GM23248 (cell line): ENCODE results near the gene COL9A1. TPM values are rescaled to one million over a fixed set of nuclear protein-coding genes. Genes with fewer than 3 reads are reported as not detected.
A peak's percentile ranks its signal among the peaks of the same experiment; 100 is the strongest.

Experiments used
- DNase-seq: peaks from one replicate; pipeline ENCODE4 v3.0.0-alpha.2; 2015
- H2AFZ ChIP-seq: fragments of 200-600 bp; sonication (generic); 2 replicates; pipeline ENCODE4 v1.6.1; 2016; ENCODE audit warnings: antibody characterized with exemption
- H3F3A ChIP-seq: fragments of 200-600 bp; sonication (generic); 2 replicates; pipeline ENCODE4 v1.6.1; 2016; ENCODE audit warnings: mild to moderate bottlenecking, antibody characterized with exemption, mixed run types; ENCODE audit not compliant: insufficient read depth
- H3K27ac ChIP-seq: fragments of 200-600 bp; sonication (generic); 2 replicates; pipeline ENCODE4 v1.5.1; 2016; ENCODE audit warnings: mild to moderate bottlenecking
- H3K27me3 ChIP-seq: fragments of 200-600 bp; sonication (generic); replicated peaks from 2 replicates; pipeline ENCODE4 v1.6.1; 2016; ENCODE audit warnings: mild to moderate bottlenecking; ENCODE audit not compliant: insufficient read depth
- H3K36me3 ChIP-seq: fragments of 200-600 bp; sonication (generic); 2 replicates; pipeline ENCODE4 v1.6.1; 2016; ENCODE audit warnings: low read depth, mild to moderate bottlenecking
- H3K4me1 ChIP-seq: fragments of 200-600 bp; sonication (generic); 2 replicates; pipeline ENCODE4 v1.6.1; 2016; ENCODE audit warnings: mild to moderate bottlenecking; ENCODE audit not compliant: insufficient read depth
- H3K4me2 ChIP-seq: fragments of 200-600 bp; sonication (generic); one replicate; pipeline ENCODE4 v1.6.1; 2016; ENCODE audit warnings: mild to moderate bottlenecking; ENCODE audit not compliant: unreplicated experiment
- H3K4me3 ChIP-seq: fragments of 200-600 bp; sonication (generic); 2 replicates; pipeline ENCODE4 v1.5.1; 2016; ENCODE audit warnings: mild to moderate bottlenecking
- H3K79me2 ChIP-seq: fragments of 200-600 bp; sonication (generic); 2 replicates; pipeline ENCODE4 v1.6.1; 2016; ENCODE audit warnings: mild to moderate bottlenecking; ENCODE audit not compliant: insufficient read depth
- H3K9ac ChIP-seq: fragments of 200-600 bp; sonication (generic); 2 replicates; pipeline ENCODE4 v1.6.1; 2016; ENCODE audit warnings: mild to moderate bottlenecking
- H3K9me2 ChIP-seq: fragments of 200-600 bp; sonication (generic); 2 replicates; pipeline ENCODE4 v1.6.1; 2016; ENCODE audit warnings: mixed run types, mild to moderate bottlenecking, moderate library complexity; ENCODE audit not compliant: insufficient read depth
- H3K9me3 ChIP-seq: fragments of 200-600 bp; sonication (generic); one replicate; pipeline ENCODE4 v1.6.1; 2017; ENCODE audit warnings: low read depth
- H4K20me1 ChIP-seq: fragments of 200-600 bp; sonication (generic); 2 replicates; pipeline ENCODE4 v1.6.0; 2016; ENCODE audit not compliant: insufficient read depth
- EZH2 ChIP-seq: fragments of 200-600 bp; sonication (generic); IDR thresholded peaks from 2 replicates; pipeline ENCODE4 v1.6.1; 2018; ENCODE audit warnings: antibody characterized with exemption, mild to moderate bottlenecking; ENCODE audit not compliant: insufficient read depth, poor library complexity, severe bottlenecking
- EZH2phosphoT487 ChIP-seq: fragments of 200-600 bp; sonication (generic); IDR thresholded peaks from 2 replicates; pipeline ENCODE4 v1.6.1; 2018; ENCODE audit warnings: antibody characterized with exemption, moderate library complexity, mild to moderate bottlenecking, low read depth; ENCODE audit not compliant: insufficient read depth
- WGBS, 2 experiments: methylation state at CpG; one replicate each; pipeline ENCODE4 v1.1.6; 2015 to 2017; ENCODE audit warnings: low lambda C conversion rate in 2 of 2, low coverage in 1 of 2; ENCODE audit errors: missing lambda C conversion rate in 2 of 2; 5-methylcytosine and 5-hydroxymethylcytosine counted together
- in situ Hi-C: fragments of 300-500 bp; cut with MboI; formaldehyde crosslinking; loops from 2 replicates; pipeline ENCODE4 v1.15.0; 2020
- polyA plus RNA-seq: library from polyadenylated mRNA; unstranded; fragments of >200 nt; fragmentation: Nextera tagmentation; extraction: Ambion mirVana; gene quantifications from 2 replicates; pipeline ENCODE4 v1.2.1, GENCODE V29; 2016
- total RNA-seq: library from RNA; depleted of rRNA; stranded (reverse); fragments of >200 nt; shearing (Covaris generic); gene quantifications from 2 replicates; pipeline ENCODE4 v1.2.3, GENCODE V29; 2014

COL9A1 gene
- total and polyA plus RNA-seq, 2 experiments from 2014 or later, result not detected

GRCh38 chr6:70315079-70315751 is 12.3 kb upstream of the COL9A1 start:
- Histone ChIP-seq H3K4me1 (no peaks in the 10 kb centered on the region; the same call in 1 of the 2 replicates), H3K4me3 (no peak overlapping the region), H3K9me2 (no peaks in the 10 kb centered on the region), H3K79me2 (no peaks in the 10 kb centered on the region), H3K36me3 (no peaks in the 10 kb centered on the region), H4K20me1 (no peaks in the 10 kb centered on the region), H3K9me3 (no peaks in the 10 kb centered on the region), H2AFZ (no peak overlapping the region), H3K27me3 (peaks cover 48% of the 10 kb centered on the region), H3K27ac (no peak overlapping the region), H3F3A (no peaks in the 10 kb centered on the region), H3K9ac (no peak overlapping the region), H3K4me2 (no peak overlapping the region)
- WGBS, 2 experiments, result 2 to 3% methylated on average over 2 of the region's 2 CpGs
- TF ChIP-seq EZH2 (no peak), EZH2phosphoT487 (no peak)
- DNase-seq, result no peak
- in situ Hi-C loops, result no loop called here

DNA sequence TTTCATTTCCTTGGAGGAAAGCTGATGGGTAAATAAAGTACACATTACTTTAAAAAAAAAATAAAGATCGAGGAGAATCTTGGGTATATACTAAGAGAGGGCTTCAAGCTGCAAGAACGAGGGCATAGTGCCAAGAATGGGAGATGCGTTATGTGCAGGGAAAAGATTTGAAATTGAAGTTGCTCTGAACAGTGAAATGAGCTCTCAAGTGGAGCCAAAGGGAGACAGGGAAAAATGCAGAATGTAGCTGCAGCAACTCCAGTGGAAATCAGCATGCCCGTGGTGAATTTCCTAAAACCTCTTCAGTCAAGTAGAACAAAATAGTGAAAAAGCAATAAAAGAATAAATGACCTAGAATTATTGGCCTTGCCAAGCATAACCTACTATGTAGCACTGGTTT is 11.4 kb upstream of the COL9A1 start:
- Histone ChIP-seq H3K36me3 (no peaks in the 10 kb centered on the region), H3K9ac (no peak overlapping the region), H3K79me2 (no peaks in the 10 kb centered on the region), H3K4me2 (no peak overlapping the region), H4K20me1 (no peaks in the 10 kb centered on the region), H2AFZ (no peak overlapping the region), H3K27me3 (peaks cover 55% of the 10 kb centered on the region), H3K27ac (no peak overlapping the region), H3K4me3 (no peak overlapping the region), H3K9me2 (no peaks in the 10 kb centered on the region), H3K9me3 (no peaks in the 10 kb centered on the region), H3K4me1 (no peaks in the 10 kb centered on the region; the same call in 1 of the 2 replicates), H3F3A (no peaks in the 10 kb centered on the region)
- DNase-seq, result peak; percentile 19
- TF ChIP-seq EZH2phosphoT487 (no peak), EZH2 (no peak)
- WGBS, 2 experiments, result 2 to 7% methylated on average over 4 of the region's 4 CpGs
- in situ Hi-C loops, result no loop called here

DNA sequence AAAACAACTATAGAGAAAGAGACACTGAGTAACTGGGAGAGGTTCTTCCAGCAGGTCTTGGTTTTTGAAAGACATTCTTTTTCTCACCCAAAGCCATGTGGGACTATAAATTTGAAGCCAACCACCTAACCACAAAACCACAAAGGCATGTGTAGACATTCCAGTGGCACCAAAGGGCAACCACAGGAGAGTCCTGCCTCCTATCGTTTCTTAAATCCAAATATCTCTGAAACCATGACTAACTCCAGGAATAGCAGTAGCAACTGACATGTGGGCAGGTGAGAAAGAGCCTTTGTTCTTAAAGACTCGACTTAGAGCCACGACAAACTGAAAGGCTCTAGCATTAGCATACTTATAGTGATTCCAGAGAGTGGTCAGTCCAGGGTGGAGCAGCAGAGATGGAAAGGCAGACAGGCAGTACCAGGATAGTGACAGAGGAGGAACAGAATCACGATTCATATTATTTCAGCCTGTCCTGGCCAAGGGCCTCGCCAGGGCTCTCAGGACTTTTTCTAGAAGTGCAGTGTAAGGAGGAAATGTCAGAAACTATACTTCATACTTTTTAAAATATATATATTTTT is 9.4 kb upstream of the COL9A1 start:
- Histone ChIP-seq H3K4me2 (no peak overlapping the region), H4K20me1 (no peaks in the 10 kb centered on the region), H3K9me2 (no peaks in the 10 kb centered on the region), H3F3A (no peaks in the 10 kb centered on the region), H3K36me3 (no peaks in the 10 kb centered on the region), H3K9me3 (no peaks in the 10 kb centered on the region), H3K9ac (no peak overlapping the region), H3K4me1 (no peaks in the 10 kb centered on the region; the same call in 1 of the 2 replicates), H3K27ac (no peak overlapping the region), H3K4me3 (no peak overlapping the region), H3K27me3 (peaks cover 70% of the 10 kb centered on the region), H2AFZ (no peak overlapping the region), H3K79me2 (no peaks in the 10 kb centered on the region)
- in situ Hi-C loops, result no loop called here
- WGBS, 2 experiments, result 29 to 39% methylated on average over 5 of the region's 5 CpGs
- peak; percentile 43 for DNase-seq
- TF ChIP-seq EZH2 (no peak), EZH2phosphoT487 (no peak)

DNA sequence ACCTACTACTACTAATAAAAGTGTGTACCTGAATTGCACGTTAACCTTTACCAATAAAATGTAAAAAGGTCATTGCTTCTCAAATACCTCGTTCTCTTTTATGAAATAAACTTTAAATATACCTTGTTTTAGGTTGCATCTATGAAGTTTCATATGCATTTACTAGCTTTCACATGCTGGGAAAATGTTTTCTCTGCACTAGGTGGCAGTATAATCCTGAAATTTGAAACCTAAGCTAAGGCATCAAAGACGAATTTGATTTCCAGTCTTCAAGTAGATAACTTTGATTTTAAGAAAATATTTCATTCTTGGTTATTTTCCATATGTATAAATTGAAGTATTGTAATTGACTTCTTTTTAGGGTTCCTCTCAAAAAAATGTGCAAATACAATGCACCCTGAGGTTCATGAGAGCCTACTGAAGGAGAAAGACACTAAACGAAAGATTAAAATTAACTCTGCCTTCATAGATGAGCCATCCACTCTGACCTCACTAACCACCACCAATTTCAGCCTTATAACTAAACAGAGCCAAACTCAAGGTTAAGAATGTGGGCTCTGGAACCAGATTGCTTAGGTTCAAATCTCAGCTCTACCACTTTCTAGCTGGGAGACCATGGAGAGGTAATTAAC is 7.3 kb upstream of the COL9A1 start:
- H3K36me3 ChIP-seq, result no peaks in the 10 kb centered on the region
- WGBS, 2 experiments, result 1 to 2% methylated on average over 4 of the region's 4 CpGs
- DNase-seq, result peak; percentile 58
- H3K27ac ChIP-seq, result no peak overlapping the region
- no peak overlapping the region for H2AFZ ChIP-seq
- no peaks in the 10 kb centered on the region for H3K79me2 ChIP-seq
- no peaks in the 10 kb centered on the region for H3F3A ChIP-seq
- H3K4me2 ChIP-seq, result no peak overlapping the region
- no peak for TF ChIP-seq EZH2
- no peak for TF ChIP-seq EZH2phosphoT487
- no peaks in the 10 kb centered on the region for H3K9me2 ChIP-seq
- no peak overlapping the region for H3K9ac ChIP-seq
- in situ Hi-C loops, result no loop called here
- peaks cover 76% of the 10 kb centered on the region for H3K27me3 ChIP-seq
- H3K4me3 ChIP-seq, result no peak overlapping the region
- no peaks in the 10 kb centered on the region for H4K20me1 ChIP-seq
- H3K4me1 ChIP-seq, result no peaks in the 10 kb centered on the region; the same call in 1 of the 2 replicates
- H3K9me3 ChIP-seq, result no peaks in the 10 kb centered on the region
